Mesenchymal stem cell (in vitro differentiated cells and primary cell): ENCODE data around the gene TOX2. TPM values are rescaled to one million over a fixed set of nuclear protein-coding genes. Genes with fewer than 3 reads are reported as not detected.
A peak's percentile ranks its signal among the peaks of the same experiment; 100 is the strongest.

Experiments
- DNase-seq: peaks from one replicate; pipeline ENCODE4 v3.0.0-alpha.2; 2013
- H2AFZ ChIP-seq: one replicate; pipeline ENCODE4 v1.6.1; 2013; ENCODE audit warnings: low read depth, mild to moderate bottlenecking, control low read depth, inconsistent platforms, low read length, moderate library complexity
- H2AK5ac ChIP-seq: 2 replicates; pipeline ENCODE4 v1.6.1; 2013; ENCODE audit warnings: low read length, moderate library complexity, mild to moderate bottlenecking, inconsistent platforms; ENCODE audit not compliant: severe bottlenecking
- H2BK120ac ChIP-seq: one replicate; pipeline ENCODE4 v1.6.1; 2013; ENCODE audit warnings: low read depth, mild to moderate bottlenecking, inconsistent platforms, low read length, moderate library complexity
- H2BK12ac ChIP-seq, 2 experiments: one replicate each; pipeline ENCODE4 v1.6.1; 2013; ENCODE audit warnings: inconsistent platforms in 2 of 2, low read length in 2 of 2, mild to moderate bottlenecking in 2 of 2, moderate library complexity in 2 of 2, control low read depth in 1 of 2
- H2BK15ac ChIP-seq: one replicate; pipeline ENCODE4 v1.6.1; 2013; ENCODE audit warnings: mild to moderate bottlenecking, low read depth, inconsistent platforms; ENCODE audit not compliant: poor library complexity, severe bottlenecking
- H2BK5ac ChIP-seq: 2 replicates; pipeline ENCODE4 v1.6.1; 2013; ENCODE audit warnings: low read depth, mild to moderate bottlenecking, low read length, control low read depth, inconsistent platforms; ENCODE audit not compliant: poor library complexity, severe bottlenecking
- H3K14ac ChIP-seq, 2 experiments: one replicate each; pipeline ENCODE4 v1.6.1; 2013; ENCODE audit warnings: inconsistent platforms in 2 of 2, low read length in 2 of 2, control low read depth in 1 of 2, mild to moderate bottlenecking in 1 of 2, moderate library complexity in 1 of 2
- H3K18ac ChIP-seq, 2 experiments: one replicate each; pipeline ENCODE4 v1.6.1; 2013; ENCODE audit warnings: inconsistent platforms in 2 of 2, low read length in 2 of 2, control low read depth in 1 of 2, low read depth in 1 of 2, mild to moderate bottlenecking in 1 of 2
- H3K23ac ChIP-seq, 2 experiments: one replicate each; pipeline ENCODE4 v1.6.1; 2013; ENCODE audit warnings: inconsistent platforms in 2 of 2, low read length in 2 of 2, mild to moderate bottlenecking in 2 of 2, moderate library complexity in 2 of 2, control low read depth in 1 of 2
- H3K27ac ChIP-seq: 2 replicates; pipeline ENCODE4 v1.5.1; 2013; ENCODE audit warnings: mild to moderate bottlenecking, moderate library complexity, low read length, control low read depth, inconsistent platforms; ENCODE audit not compliant: poor library complexity, severe bottlenecking
- H3K27me3 ChIP-seq, 2 experiments: 2 replicates each; pipeline versions ENCODE4 v1.6.1 to v1.7.0; 2013; ENCODE audit warnings: low read length in 2 of 2, mild to moderate bottlenecking in 2 of 2, moderate library complexity in 2 of 2, control low read depth in 1 of 2, inconsistent platforms in 1 of 2; ENCODE audit not compliant: control insufficient read depth in 1 of 2, insufficient read depth in 1 of 2
- H3K36me3 ChIP-seq, 2 experiments: 2 replicates each; pipeline versions ENCODE4 v1.6.1 to v1.7.0; 2013; ENCODE audit warnings: low read length in 2 of 2, control low read depth in 1 of 2, inconsistent platforms in 1 of 2, low read depth in 1 of 2, mild to moderate bottlenecking in 1 of 2; ENCODE audit not compliant: insufficient read depth in 2 of 2, control insufficient read depth in 1 of 2
- H3K4ac ChIP-seq, 2 experiments: one replicate each; pipeline ENCODE4 v1.6.1; 2013; ENCODE audit warnings: inconsistent platforms in 2 of 2, low read length in 2 of 2, mild to moderate bottlenecking in 2 of 2, moderate library complexity in 2 of 2, control low read depth in 1 of 2, low read depth in 1 of 2
- H3K4me1 ChIP-seq: 2 replicates; pipeline ENCODE4 v1.6.1; 2013; ENCODE audit warnings: low read depth, low read length, control low read depth; ENCODE audit not compliant: control insufficient read depth, insufficient read depth
- H3K4me2 ChIP-seq: 2 replicates; pipeline ENCODE4 v1.6.1; 2013; ENCODE audit warnings: low read length, mild to moderate bottlenecking, inconsistent platforms; ENCODE audit not compliant: poor library complexity, severe bottlenecking
- H3K4me3 ChIP-seq, 2 experiments: 2 replicates each; pipeline versions ENCODE4 v1.5.1 to v1.7.0; 2013; ENCODE audit warnings: low read length in 2 of 2, mild to moderate bottlenecking in 2 of 2, control low read depth in 1 of 2, low read depth in 1 of 2; ENCODE audit not compliant: insufficient read depth in 1 of 2
- H3K79me1 ChIP-seq: replicated peaks from 2 replicates; pipeline ENCODE4 v1.6.1; 2013; ENCODE audit warnings: mild to moderate bottlenecking, control low read depth, low read length, inconsistent platforms; ENCODE audit not compliant: poor library complexity, severe bottlenecking
- H3K9ac ChIP-seq: 2 replicates; pipeline ENCODE4 v1.7.0; 2013; ENCODE audit warnings: mild to moderate bottlenecking, low read length, moderate library complexity
- H3K9me3 ChIP-seq: 2 replicates; pipeline ENCODE4 v1.7.0; 2013; ENCODE audit warnings: mild to moderate bottlenecking, low read length; ENCODE audit not compliant: control insufficient read depth
- H4K8ac ChIP-seq: one replicate; pipeline ENCODE4 v1.6.1; 2013; ENCODE audit warnings: inconsistent platforms, mild to moderate bottlenecking, low read length, moderate library complexity
- H4K91ac ChIP-seq: one replicate; pipeline ENCODE4 v1.6.1; 2013; ENCODE audit warnings: mild to moderate bottlenecking, low read length, inconsistent platforms
- WGBS: methylation state at CpG from one replicate; pipeline ENCODE4 v1.1.7; 2013; ENCODE audit warnings: mixed read lengths; 5-methylcytosine and 5-hydroxymethylcytosine counted together
- polyA plus RNA-seq, 2 experiments: library from polyadenylated mRNA; stranded (reverse); fragments of 200-250 nt; gene quantifications; one replicate each; pipeline ENCODE4 v1.2.3, GENCODE V29; 2013

TOX2 gene, protein sequence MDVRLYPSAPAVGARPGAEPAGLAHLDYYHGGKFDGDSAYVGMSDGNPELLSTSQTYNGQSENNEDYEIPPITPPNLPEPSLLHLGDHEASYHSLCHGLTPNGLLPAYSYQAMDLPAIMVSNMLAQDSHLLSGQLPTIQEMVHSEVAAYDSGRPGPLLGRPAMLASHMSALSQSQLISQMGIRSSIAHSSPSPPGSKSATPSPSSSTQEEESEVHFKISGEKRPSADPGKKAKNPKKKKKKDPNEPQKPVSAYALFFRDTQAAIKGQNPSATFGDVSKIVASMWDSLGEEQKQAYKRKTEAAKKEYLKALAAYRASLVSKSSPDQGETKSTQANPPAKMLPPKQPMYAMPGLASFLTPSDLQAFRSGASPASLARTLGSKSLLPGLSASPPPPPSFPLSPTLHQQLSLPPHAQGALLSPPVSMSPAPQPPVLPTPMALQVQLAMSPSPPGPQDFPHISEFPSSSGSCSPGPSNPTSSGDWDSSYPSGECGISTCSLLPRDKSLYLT
- 170 TPM for polyA plus RNA-seq (2013, experiment 1 of 2)
- 164 TPM for polyA plus RNA-seq (2013, experiment 2 of 2)

DNA sequence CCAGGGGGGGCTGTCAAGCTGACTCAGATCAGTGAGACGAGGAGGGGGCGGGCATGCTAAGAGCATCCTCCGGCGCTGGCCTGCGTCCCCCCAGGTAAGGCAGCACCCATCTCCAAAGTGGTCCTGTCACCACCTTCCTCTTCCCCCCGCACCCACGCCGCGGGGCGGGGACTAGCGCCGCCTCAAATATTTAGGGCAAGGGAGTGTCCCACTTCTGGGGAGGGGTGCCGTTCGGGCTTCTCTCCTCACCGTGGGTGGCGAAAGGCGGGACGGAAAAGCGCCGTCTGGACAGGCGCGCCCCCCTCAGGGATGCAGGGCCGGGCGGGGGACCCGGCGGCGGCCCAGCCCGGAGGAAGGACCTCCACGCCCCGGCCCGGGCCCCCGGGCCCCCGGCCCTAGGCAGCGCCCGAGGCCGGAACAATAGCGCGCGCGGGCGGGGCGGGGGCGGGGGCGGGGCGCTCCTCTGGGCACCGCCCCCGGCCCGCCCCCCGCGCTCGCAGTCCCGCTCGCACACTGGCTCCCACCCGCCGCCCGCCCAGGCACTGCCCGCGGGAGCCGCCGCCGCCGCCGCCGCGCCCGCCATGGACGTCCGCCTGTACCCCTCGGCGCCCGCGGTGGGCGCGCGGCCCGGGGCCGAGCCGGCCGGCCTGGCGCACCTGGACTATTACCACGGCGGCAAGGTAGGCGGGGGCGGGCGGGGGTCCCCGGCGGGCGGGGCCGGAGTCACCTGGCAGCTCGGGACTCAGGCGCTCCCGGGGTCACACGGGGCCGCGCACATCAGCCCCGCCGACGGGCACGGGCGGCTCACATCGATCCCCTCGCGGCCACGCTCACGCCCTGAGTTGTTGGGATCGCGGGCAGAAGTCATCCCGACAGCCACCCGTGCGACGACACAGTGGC lies at the start of gene TOX2:
TSS of gene TOX2 (plus strand) at position 542 of the 900 bp plus-strand sequence. CDS start at position 582, 40 bp downstream.
- Histone ChIP-seq H2BK12ac (peak within 1 kb of the TSS; percentile 80 to 99), H3K14ac (peak within 1 kb of the TSS in 1 of 2 experiments; percentile 100), H3K27ac (no peak within 1 kb of the TSS), H2BK15ac (peak within 1 kb of the TSS; percentile 95), H3K36me3 (no peaks in the 10 kb centered on the region), H2BK5ac (no peak within 1 kb of the TSS), H3K4ac (peak within 1 kb of the TSS; percentile 97 to 100), H3K9me3 (peaks cover 20% of the 10 kb centered on the region), H2AFZ (peak within 1 kb of the TSS; percentile 92), H3K18ac (peak within 1 kb of the TSS; percentile 99 to 100), H4K91ac (peak within 1 kb of the TSS; percentile 99), H2BK120ac (peak within 1 kb of the TSS; percentile 98), H4K8ac (peak within 1 kb of the TSS; percentile 90), H3K27me3 (peaks cover 11 to 62% of the 10 kb centered on the region in 2 experiments), H2AK5ac (no peak within 1 kb of the TSS), H3K79me1 (no peaks in the 10 kb centered on the region), H3K4me3 (peak within 1 kb of the TSS; percentile 34 to 80), H3K9ac (peak within 1 kb of the TSS; percentile 74), H3K23ac (peak within 1 kb of the TSS; percentile 83 to 100), H3K4me1 (peaks cover 21% of the 10 kb centered on the region), H3K4me2 (peak within 1 kb of the TSS; percentile 37)
- 3% methylated on average over 67 of the region's 111 CpGs for WGBS
- DNase-seq, result peak; percentile 55

DNA sequence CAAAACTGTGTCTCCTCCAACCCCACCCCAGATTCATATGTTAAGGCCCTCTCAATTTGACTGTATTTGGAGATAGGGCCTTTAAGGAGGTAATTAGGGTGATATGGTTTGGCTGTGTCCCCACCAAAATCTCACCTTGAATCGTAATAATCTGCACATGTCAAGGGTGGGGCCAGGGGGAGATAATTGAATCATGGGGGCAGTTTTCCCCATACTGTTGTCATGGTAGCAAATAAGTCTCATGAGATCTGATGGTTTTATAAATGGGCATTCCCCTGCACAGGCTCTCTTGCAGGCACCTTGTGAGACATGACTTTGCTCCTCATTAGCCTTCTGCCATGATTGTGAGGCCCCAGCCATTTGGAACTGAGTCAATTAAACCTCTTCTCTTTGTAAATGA lies 46.6 kb upstream of the TOX2 start:
- Histone ChIP-seq H2AFZ (no peak overlapping the region), H4K91ac (no peak overlapping the region), H3K9me3 (no peaks in the 10 kb centered on the region), H3K27ac (no peak overlapping the region), H2AK5ac (no peak overlapping the region), H3K4me2 (no peak overlapping the region), H3K4me3 (no peak overlapping the region), H3K4ac (no peak overlapping the region), H2BK15ac (no peak overlapping the region), H2BK5ac (no peak overlapping the region), H3K23ac (no peak overlapping the region), H2BK12ac (no peak overlapping the region), H3K79me1 (no peaks in the 10 kb centered on the region), H3K18ac (no peak overlapping the region), H2BK120ac (no peak overlapping the region), H4K8ac (no peak overlapping the region), H3K27me3 (peaks cover 0 to 8% of the 10 kb centered on the region in 2 experiments), H3K4me1 (no peaks in the 10 kb centered on the region), H3K14ac (no peak overlapping the region), H3K9ac (no peak overlapping the region), H3K36me3 (no peaks in the 10 kb centered on the region)
- WGBS, result 94% methylated on average over 1 of the region's 1 CpG
- no peak for DNase-seq

DNA sequence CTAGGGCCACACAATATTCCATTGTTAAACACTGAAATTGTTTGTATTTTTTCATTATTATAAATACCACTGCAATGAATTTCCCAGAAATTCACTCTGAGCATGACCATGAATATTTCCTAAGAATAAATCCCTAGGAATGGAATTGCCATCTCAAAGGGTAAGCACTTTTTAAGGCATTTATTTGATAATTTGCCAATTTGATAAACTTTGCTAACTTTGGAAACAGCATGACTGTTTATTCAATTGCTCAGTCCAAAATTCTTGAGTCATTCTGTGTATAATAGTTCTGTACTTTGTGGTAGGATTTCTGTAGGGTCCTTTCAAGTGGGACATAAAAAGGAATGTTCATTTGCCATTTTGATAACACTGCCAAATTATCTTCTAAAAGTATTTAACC lies 44.2 kb upstream of the TOX2 start:
- no peak overlapping the region for H3K9ac ChIP-seq
- peaks cover 0 to 5% of the 10 kb centered on the region in 2 experiments for H3K27me3 ChIP-seq
- H3K4me1 ChIP-seq, result no peaks in the 10 kb centered on the region
- H3K79me1 ChIP-seq, result no peaks in the 10 kb centered on the region
- no peak overlapping the region for H2AK5ac ChIP-seq
- H4K91ac ChIP-seq, result no peak overlapping the region
- no peak overlapping the region for H4K8ac ChIP-seq
- no peak overlapping the region for H2AFZ ChIP-seq
- no peaks in the 10 kb centered on the region for H3K36me3 ChIP-seq
- no peak overlapping the region for H2BK15ac ChIP-seq
- H3K4me2 ChIP-seq, result no peak overlapping the region
- no peak overlapping the region for H3K4ac ChIP-seq
- H2BK5ac ChIP-seq, result no peak overlapping the region
- DNase-seq, result no peak
- H3K23ac ChIP-seq, result no peak overlapping the region
- no peak overlapping the region for H3K18ac ChIP-seq
- H3K14ac ChIP-seq, result no peak overlapping the region
- H2BK12ac ChIP-seq, result no peak overlapping the region
- H2BK120ac ChIP-seq, result no peak overlapping the region
- H3K9me3 ChIP-seq, result no peaks in the 10 kb centered on the region
- no peak overlapping the region for H3K27ac ChIP-seq
- H3K4me3 ChIP-seq, result no peak overlapping the region

DNA sequence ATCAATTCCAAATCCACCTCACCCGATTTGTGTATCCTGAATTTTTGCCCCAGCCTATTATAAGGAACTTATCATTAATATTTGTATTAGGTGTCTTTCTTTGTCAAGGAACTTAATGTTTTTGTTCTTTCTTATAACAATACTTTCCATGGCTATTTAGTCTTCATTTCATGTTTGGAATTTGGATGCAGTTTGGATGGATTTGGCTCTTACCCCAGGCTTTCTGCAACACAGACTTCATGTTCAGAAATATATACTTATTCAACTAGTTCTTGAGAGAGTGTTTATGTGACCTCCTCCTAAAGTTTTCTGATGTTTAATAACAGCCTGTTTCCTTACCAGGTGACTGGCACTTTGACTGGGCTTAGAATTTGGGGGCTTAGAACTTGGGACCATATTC lies 35.9 kb upstream of the TOX2 start:
- no peak overlapping the region for H2BK12ac ChIP-seq
- no CpG with 5 or more reads among the region's 1 CpG for WGBS
- H3K14ac ChIP-seq, result no peak overlapping the region

More for the DNA sequence above, 35.9 kb upstream of the TOX2 start:
- H3K9me3 ChIP-seq, result no peaks in the 10 kb centered on the region
- no peaks in the 10 kb centered on the region for H3K79me1 ChIP-seq
- H3K4me1 ChIP-seq, result no peaks in the 10 kb centered on the region
- no peak overlapping the region for H3K4me2 ChIP-seq
- H2BK120ac ChIP-seq, result no peak overlapping the region
- H3K27me3 ChIP-seq, result peaks cover 11 to 12% of the 10 kb centered on the region in 2 experiments
- no peak overlapping the region for H3K18ac ChIP-seq
- no peak overlapping the region for H3K4ac ChIP-seq
- no peak for DNase-seq
- H2BK15ac ChIP-seq, result no peak overlapping the region
- H3K27ac ChIP-seq, result no peak overlapping the region
- no peak overlapping the region for H4K8ac ChIP-seq
- no peak overlapping the region for H2BK5ac ChIP-seq
- H2AK5ac ChIP-seq, result no peak overlapping the region
- H3K23ac ChIP-seq, result no peak overlapping the region
- no peak overlapping the region for H3K4me3 ChIP-seq
- H3K36me3 ChIP-seq, result no peaks in the 10 kb centered on the region
- H2AFZ ChIP-seq, result no peak overlapping the region
- H3K9ac ChIP-seq, result no peak overlapping the region
- no peak overlapping the region for H4K91ac ChIP-seq
